ENCODE results near the gene ZDHHC8.

Gene ZDHHC8, protein sequence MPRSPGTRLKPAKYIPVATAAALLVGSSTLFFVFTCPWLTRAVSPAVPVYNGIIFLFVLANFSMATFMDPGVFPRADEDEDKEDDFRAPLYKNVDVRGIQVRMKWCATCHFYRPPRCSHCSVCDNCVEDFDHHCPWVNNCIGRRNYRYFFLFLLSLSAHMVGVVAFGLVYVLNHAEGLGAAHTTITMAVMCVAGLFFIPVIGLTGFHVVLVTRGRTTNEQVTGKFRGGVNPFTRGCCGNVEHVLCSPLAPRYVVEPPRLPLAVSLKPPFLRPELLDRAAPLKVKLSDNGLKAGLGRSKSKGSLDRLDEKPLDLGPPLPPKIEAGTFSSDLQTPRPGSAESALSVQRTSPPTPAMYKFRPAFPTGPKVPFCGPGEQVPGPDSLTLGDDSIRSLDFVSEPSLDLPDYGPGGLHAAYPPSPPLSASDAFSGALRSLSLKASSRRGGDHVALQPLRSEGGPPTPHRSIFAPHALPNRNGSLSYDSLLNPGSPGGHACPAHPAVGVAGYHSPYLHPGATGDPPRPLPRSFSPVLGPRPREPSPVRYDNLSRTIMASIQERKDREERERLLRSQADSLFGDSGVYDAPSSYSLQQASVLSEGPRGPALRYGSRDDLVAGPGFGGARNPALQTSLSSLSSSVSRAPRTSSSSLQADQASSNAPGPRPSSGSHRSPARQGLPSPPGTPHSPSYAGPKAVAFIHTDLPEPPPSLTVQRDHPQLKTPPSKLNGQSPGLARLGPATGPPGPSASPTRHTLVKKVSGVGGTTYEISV

DNA sequence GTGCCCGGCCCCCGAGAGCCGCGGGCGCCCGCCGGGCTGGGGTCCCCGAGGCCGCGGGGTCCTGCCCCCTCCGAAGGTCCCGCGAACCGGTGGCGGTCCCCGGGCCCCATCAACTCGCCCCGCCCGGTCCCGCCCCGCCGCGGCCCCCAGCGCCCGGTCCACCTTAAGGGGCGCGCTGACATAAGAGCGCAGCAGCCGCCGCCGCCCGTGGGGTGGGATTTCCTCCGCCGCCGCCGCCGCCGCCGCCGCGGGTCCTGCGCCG lies at the start of gene ZDHHC8:
Gene ZDHHC8 (plus strand): TSS at position 208 of the 262 bp plus-strand sequence. CDS start 144 bp downstream, outside the sequence.
- DNase-seq (ENCODE audit: low read depth): no peak

DNA sequence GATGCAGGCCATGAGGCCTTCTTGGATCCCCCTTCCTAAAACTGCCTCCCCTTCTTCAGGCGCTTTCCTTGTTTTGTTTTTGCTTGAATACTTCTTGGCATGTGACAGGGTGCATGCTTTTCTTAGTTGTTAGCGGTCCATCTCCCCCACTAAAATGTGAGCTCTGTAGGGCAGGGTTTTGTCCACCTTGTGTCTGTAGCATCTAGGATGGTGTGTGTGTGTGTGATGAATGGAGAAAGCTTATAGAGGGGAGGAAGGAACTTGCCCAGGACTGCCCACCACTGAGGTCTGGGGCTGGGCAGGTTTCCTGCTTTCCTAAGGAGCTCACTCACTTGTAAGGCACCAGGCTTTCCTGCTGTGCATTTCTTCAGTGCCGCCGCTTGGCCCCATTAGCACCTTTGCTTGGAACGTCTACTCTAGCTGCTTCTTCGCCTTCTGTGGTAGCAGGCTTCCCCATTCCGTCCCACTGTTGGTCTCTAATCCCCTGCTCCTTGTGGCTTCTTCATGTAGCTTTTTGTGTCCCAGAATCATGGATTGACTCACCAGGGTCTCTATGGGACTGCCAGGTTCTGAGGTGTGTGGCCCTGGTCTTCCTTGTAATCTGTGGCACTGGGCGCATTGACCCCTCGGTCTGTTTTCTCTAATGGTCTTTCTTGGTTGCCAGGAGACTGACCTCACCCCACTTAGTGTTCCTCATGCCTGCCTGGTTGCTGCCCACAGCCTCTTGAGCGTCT lies 48.3 kb upstream of the ZDHHC8 start:
- DNase-seq (ENCODE audit: low read depth): no peak

DNA sequence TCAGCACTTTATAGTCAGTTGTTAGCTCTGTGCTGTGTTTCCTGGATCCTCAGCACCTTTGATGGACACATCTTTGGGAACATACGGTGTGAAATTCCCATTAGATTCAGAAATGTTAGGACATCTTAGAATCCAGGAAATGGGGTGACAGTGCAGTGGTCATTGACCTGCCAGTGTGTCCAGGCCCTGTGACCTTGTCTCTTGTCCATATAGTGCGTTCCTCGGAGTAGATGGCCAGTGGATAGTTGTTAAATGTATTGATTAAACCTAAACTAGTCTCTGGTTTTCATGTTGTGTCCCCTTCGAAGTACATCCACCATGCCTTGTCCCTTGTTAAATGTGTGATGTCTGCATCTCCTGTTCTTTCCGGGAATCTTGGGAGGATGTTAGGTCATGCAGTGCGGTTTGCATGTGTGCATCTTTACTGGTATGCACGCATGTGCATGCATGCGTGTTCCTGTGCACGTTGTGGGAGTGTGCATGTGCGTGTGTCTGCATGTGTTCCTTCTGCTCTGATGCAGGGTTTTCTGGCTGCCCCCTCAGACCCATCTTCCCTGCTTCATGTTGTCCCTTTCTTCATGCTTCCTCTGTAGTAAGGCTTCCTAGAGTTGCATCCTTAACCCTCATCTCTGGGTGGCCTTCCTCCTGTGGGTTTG lies 47.6 kb upstream of the ZDHHC8 start:
- DNase-seq (ENCODE audit: low read depth): no peak

DNA sequence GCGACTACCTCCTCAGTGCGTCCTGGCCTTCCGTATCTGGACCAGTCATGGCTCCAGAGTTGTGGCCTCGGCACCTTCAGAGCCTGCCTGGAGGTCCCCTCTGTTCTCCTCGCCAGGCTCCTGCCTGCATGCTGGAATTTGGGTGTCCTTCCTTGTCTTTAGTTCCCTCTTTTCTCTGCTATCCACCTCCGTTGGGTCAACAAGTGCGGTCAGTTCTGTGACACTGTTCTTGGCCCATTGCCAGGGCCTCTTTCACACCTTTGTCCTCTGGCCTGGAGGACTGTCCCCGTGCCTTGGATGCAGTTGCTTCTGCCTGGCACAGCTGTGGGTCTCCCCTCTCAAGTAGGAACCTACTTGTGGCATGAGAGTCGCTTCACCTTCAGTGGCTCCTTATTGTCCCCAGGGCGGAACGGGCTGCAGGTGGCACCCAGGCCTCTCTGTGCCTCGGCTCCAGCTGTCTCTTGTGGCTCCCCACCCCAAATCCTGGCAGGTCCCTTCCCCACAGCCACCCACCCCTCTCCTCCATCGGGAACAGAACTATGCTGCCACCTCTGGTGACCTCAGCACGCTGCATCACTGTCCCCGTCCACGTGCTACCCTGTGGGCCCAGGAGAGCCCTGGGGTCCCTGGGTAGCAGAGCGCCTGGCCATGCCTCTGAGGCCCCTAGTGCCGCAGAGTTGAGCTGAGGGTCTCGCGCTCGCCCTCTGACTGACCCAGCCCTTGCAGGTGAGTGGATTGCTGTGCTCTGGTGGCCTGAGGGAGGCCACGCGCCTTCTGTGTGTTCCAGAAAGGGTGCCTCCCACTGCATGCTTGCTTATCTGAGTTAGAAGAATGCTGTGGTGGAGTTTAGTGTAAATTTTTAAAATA lies 46.8 kb upstream of the ZDHHC8 start:
- no peak for DNase-seq (ENCODE audit: low read depth)

DNA sequence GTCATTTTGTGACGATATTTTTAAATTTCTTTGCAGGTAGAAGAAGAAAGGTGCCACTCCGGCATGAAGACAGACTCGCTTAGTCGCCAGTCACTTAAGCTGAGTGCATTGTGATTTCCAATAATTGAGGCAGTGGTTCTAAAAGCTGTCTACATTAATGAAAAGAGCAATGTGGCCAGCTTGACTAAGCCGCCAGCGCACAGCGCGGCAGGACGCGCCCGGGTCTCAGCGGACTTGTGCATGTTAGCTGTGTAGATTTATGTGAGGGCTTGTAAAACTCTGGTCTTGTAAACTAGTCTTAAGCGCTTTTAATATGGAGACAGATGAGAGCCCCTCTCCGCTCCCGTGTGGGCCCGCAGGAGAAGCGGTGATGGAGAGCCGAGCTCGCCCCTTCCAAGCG lies 46.0 kb upstream of the ZDHHC8 start:
- no peak for DNase-seq (ENCODE audit: low read depth)

DNA sequence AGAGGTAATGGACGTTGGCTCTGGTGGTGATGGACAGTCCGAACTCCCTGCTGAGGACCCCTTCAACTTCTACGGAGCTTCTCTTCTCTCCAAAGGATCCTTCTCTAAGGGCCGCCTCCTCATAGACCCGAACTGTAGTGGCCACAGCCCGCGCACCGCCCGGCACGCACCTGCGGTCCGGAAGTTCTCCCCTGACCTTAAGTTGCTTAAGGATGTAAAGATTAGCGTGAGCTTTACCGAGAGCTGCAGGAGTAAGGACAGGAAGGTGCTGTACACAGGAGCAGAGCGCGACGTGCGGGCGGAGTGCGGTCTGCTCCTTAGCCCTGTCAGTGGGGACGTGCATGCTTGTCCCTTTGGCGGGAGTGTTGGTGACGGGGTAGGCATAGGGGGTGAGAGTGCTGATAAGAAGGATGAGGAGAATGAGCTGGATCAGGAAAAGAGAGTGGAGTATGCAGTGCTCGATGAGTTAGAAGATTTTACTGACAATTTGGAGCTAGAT lies 45.5 kb upstream of the ZDHHC8 start:
- DNase-seq (ENCODE audit: low read depth): no peak

DNA sequence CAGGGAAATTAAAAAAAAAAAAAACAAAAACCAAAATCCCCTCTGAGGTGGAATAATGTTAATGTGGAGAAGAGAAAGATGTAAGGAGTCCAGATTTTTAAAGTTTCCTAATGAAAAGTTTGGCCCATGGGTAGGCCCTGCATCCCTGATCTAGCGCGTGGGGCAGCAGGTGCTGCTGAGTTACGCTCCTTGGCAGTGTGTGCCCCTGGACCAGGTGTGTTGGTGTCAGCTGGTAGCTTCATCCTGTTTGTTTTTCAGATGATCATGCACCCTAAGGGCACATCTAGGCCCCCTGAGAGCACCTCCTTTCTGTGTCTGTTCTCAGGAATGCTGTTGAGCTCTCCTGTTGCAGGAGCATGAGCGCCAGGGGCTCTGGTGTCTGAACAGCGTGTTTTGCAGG lies 44.8 kb upstream of the ZDHHC8 start:
- DNase-seq (ENCODE audit: low read depth): no peak

DNA sequence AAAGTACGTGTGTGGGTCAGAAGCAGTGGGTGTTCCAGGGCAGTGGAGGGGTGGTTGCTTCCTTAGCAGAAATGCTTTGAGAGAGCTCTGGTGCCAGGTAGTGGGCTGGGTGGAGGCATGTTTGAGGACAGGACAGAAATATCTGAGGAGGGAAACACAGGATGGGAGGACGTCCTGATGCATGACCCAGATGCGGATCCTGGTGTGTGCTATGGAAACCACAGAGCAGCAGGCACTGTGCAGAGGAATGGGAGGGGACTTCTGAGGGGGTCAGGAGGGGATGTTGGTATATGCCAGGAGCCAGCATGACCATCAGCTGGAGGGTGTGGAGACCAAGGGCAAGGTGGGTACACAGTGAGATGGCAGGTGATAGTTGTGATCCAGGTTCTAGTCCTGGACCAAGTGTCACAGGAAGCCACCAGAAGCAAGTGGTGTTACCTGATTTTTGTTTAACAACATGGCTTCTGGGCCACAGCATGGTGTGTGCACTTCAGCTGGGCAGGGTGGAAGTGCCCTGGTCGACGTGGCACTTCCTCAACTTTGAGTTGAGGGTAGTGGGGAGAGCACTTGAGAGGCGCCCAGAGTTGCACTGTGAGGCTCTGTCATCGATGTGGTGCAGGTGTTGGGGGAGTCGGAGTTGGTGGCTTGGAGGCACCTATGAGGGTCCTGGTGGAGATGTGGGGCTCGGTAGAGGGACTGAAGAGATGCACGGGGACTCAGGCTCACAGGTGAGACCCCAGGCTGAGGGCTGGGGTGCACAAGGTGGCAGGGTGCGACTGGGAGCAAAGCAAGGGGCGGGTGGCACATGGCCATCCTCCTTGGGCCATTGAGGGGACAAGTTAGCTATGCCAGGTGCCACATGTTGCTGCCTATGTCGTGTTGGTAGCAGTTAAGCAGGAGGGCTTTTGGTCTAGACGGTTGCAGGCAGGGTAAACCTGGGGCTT lies 44.0 kb upstream of the ZDHHC8 start:
- no peak for DNase-seq (ENCODE audit: low read depth)

DNA sequence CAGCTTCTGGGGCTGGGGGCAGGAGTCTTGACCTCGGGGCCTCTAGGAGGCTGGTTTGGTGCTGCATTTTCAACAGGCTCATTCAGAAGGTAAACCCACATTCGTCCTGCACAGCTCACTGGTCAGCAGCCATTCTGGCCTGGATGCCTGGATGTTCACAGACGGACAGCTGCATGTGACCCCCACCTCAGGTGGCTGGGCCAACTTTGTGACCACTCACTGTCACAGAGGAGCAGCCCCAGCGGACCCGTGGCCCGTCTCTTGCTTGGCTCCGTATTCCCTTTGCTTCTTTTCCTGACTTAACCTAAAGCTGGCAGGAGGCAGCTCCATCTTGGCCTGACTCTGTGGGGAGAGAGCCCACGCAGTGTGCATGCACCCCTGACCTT lies 43.3 kb upstream of the ZDHHC8 start:
- DNase-seq (ENCODE audit: low read depth): no peak

DNA sequence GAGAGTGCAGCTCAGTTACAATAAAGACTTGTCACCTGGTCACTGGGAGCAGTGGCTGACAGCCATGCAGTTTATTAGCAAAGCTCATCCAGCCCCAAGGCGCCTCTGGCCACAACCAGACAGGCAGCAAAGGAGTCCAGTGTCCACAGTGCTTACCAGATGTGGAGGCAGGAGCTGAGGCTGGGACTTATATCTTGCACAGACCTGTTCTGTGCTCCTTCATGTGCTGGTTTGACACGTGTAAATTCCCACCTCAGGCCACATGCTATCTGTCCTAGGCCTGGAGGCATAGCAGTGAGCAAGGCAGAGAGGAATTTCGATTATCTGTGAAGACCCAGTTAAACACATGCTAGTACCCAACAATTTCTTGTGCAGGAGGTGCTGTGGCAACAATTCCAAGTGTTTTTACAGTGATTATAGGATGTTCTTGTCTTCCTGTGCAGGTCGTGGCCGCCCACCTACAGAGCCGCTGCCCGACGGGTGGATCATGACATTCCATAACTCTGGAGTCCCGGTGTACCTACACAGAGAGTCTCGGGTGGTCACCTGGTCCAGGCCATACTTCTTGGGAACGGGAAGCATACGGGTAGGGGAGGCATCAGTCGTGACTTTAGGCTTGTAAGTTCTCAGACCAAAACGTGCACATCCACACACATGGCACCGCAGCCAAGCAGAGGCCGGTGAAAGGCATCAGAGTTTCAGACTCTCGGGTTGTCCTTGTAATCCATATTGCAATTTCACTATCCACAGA lies 42.2 kb upstream of the ZDHHC8 start:
- no peak for DNase-seq (ENCODE audit: low read depth)

DNA sequence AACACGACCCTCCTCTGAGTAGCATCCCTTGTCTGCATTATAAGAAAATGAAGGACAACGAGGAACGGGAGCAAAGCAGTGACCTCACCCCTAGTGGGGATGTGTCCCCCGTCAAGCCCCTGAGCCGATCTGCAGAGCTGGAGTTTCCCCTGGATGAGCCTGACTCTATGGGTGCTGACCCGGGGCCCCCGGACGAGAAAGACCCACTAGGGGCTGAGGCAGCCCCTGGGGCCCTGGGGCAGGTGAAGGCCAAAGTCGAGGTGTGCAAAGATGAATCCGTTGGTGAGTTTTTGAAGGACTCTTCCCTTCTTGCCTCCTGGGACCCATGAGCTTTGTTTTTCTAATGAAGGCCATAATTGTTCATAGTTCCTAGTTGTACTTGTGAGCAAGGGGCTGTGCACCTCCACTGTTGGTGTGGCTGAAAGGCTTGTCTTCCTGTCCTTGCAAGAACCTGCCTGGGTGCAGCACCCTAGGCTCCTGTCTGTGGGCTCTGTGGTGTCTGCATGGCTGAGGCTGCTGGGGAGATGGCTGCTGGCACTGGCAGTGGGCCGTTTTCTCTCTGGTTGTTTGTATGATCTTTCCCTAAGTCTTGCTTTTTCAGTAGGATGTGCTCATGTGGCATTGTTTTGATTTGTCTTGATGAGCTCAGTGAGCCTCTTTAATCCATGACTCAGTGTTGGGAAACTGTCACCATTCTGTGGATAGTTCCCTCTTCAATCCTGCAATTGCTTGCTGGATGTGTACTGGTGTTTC lies 41.5 kb upstream of the ZDHHC8 start:
- no peak for DNase-seq (ENCODE audit: low read depth)

DNA sequence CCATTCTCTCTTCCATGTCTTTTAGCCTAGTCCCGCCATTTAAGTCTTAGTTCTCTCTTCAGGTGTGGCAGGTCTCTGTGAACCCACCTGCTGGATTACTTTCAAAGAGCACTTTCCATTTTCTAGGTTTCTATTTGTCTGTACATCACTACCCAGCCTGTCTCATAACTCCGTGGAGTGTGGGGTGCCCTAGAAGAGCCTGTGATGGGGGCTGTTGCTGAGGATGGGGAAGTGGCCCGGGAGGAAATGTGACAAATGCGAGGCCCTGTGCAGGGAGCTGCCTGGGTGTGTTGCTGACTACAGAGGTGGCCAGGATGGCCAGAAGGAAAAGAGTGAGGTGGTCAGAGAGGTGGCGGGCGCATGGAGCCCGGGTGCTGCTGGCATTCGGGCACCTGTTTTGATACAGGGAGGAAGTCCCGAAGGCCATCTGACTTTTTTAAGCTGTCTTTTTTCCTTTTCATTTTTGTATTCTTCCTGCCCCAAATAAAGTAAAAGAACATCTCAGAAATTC lies 40.8 kb upstream of the ZDHHC8 start:
- no peak for DNase-seq (ENCODE audit: low read depth)

DNA sequence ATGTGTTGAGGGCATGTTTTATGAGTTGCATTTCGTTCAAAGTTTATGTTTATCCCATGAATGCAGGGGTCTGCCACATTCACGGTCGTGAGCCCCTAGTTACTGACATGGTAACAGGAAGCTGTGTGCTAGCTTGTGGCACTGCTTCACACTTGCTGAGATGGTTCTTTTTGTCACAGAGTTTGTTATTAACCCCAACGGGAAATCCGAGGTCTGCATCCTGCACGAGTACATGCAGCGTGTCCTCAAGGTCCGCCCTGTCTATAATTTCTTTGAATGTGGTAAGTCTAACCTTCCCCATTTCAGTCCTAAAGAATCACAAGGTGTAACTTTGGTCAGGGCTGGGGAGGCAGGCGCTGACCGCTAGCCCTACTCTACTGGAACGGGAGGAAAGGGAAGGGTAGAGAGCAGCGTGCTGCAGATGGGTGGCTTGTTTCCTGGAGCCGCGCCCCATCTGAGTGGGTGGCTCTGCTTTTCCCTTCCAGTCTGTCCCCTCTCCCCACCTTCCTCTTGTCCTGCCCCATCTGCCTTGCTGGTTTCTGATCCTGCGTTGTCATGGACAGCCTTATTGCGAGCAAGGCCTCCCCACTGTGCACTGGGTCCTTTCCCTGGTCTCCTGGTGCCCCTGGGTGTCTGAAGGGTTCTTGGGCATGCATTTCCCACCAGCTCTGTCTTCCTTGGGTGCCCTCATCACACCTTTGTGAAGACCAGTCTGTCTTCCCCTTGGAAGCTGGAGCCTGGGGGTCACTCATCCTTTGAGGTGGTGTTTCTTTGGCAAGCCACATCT lies 39.7 kb upstream of the ZDHHC8 start:
- no peak for DNase-seq (ENCODE audit: low read depth)

DNA sequence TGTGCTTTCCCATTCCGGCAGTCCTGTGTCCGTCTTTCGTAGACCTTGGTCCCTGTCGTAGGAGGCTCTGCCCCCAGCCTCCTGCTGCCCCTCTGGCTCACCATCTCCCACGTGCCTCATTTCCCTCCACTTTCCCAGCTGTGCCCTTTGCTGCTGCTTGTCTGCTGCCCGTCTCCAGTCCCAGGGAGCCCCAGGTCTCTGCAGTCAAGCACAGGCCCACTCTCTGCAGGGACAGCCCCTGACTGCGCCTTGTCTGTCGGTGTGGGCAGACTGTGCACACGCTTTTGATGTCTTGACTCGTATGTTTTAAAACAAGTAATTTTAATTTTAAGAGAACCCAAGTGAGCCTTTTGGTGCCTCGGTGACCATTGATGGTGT lies 39.1 kb upstream of the ZDHHC8 start:
- DNase-seq (ENCODE audit: low read depth): no peak

DNA sequence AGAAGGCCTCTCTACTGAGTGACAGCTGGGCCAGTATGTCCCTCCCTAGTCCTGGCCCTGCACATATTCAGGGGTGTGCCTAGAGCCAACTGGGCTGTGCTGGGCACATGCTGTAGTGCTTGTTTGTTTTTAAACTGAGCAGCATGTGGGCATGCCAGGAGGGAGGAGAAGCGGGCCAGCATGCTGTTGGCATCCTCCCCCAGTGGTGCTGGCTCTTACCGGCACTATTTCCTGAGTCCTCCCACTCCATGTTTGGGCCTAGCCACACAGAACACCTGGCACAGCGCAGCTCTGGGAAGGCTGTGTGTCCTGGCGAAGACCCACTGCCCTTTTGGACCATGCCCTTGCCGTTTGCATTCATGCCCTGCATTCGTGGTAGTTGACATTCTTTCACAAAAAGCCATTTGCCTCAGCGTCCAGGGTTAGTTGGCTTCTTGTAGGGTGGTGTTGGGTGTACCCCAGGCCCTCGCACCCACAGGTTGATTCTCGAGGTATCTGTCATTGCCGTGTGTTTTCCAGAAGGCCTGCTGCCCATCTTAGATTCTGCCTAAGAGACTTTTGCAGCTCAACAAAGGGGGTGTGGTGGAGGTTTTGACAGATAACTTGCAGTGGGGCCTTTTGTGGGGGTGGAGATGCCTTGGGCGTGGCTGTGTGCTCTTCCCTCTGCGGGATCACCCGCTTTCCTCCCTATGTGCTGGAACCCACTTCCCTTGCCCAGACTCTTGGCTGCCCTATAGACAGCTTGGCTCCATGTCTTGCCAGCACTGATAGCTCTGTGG lies 38.0 kb upstream of the ZDHHC8 start:
- DNase-seq (ENCODE audit: low read depth): no peak

DNA sequence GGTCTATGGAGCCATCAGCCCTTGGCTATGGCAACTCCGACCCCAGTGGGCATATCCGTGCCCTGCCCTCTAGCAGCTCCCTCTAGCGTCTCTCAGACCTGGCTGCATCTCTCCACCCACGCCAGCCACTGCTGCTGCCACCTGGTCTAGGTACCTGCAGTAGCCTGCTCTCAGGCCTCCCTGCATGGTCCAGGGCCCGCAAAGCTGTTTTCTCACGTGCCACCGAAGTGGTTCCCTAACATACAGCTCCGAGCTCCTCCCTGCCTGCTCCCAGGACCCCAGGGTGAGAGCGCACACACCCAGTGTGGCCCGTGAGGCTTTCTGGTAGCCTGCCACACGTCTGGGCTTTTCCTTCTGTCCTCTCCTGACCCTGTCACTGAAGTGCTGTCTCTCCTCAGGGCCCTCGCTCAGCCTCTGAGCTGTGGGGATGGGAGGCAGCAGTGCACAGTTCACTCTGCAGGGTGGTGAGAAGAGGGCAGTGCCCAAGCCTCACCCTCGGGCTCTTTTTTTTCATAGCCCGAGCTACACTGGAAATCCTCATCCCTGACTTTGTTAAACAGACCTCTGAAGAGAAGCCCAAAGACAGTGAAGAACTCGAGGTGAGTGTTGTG lies 37.3 kb upstream of the ZDHHC8 start:
- no peak for DNase-seq (ENCODE audit: low read depth)

DNA sequence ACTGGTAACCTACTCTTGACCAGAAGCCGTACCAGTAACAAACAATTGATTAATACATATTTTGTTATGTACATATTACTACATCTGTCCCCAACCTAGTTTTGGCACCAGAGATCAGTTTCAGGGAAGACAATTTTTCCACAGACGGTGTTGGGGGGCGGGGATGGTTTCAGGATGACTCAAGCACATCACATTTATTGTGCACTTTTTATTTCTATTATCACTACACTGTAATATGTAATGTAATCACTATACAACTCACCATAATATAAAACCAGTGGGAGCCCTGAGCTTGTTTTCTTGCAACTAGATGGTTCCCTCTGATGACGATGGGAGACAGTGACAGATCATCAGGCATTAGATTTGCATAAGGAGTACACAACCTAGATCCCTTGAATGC lies 36.1 kb upstream of the ZDHHC8 start:
- no peak for DNase-seq (ENCODE audit: low read depth)
